ENCODE data around the gene TMPRSS11E.
"Not testable (repeated sequence)": the region's sequence is repeated elsewhere in the genome, so short reads cannot be mapped to it uniquely, and the experiment has no call there.

TMPRSS11E gene

DNA sequence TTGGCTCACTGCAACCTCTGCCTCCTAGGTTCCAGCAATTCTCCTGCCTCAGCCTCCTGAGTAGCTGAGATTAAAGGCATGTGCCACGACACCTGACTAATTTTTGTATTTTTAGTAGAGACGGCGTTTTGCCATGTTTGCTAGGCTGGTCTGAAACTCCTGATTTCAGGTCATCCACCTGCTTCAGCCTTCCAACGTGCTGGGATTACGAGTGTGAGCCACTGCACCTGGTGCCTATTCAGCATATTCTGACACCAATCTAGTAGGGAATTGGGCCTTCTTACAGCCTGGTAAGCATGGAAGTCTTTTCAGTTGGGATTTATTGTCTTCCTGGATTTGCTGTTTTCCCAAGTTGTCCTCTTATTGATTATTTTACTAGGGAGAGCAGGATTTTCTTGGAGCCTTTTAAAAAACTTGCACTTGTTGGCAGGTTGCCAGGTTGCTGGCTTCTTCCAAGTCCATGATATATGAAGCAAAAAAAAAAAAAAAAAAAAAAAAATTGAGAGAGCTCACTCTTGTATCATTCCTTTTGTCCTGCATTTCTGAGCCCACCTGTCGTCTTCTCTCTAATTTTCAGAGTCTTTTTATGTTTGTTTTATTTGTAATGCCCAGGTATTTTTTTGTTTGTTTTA, 43.7 kb downstream of the TMPRSS11E start:
- H3K9me3 Mint-ChIP-seq: no peaks in the 10 kb centered on the region
- peaks cover 7% of the 10 kb centered on the region for H3K4me1 Mint-ChIP-seq (ENCODE audit: low read depth)
- H3K27ac Mint-ChIP-seq: no peak overlapping the region
- H3K4me3 Mint-ChIP-seq: no peak overlapping the region
- no peaks in the 10 kb centered on the region for H3K27me3 Mint-ChIP-seq
- H3K36me3 Mint-ChIP-seq (ENCODE audit: low read depth): no peaks in the 10 kb centered on the region

DNA sequence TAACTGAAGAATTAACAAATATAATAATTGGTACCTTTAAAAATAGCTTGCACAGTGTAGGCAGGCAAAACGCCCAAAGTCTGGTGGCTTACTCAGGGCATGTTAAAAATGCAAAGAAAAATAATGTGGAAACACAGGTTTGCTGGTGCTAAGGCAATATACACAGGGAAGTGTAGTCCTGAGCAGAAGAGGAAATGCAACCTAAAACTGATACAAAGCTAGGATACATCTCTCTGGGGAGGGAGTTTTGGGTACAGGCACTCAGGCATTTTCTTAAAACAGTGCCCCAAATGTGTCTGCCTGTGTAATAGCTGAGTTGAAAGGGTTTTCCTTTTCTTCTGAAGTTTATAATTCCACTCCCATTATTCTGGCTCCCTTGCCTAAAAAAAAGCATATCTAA, 47.4 kb downstream of the TMPRSS11E start:
- H3K9me3 Mint-ChIP-seq: no peaks in the 10 kb centered on the region
- H3K4me3 Mint-ChIP-seq: no peak overlapping the region
- no peak overlapping the region for H3K27ac Mint-ChIP-seq
- H3K36me3 Mint-ChIP-seq (ENCODE audit: low read depth): no peaks in the 10 kb centered on the region
- peaks cover 7% of the 10 kb centered on the region for H3K4me1 Mint-ChIP-seq (ENCODE audit: low read depth)
- no peaks in the 10 kb centered on the region for H3K27me3 Mint-ChIP-seq

DNA sequence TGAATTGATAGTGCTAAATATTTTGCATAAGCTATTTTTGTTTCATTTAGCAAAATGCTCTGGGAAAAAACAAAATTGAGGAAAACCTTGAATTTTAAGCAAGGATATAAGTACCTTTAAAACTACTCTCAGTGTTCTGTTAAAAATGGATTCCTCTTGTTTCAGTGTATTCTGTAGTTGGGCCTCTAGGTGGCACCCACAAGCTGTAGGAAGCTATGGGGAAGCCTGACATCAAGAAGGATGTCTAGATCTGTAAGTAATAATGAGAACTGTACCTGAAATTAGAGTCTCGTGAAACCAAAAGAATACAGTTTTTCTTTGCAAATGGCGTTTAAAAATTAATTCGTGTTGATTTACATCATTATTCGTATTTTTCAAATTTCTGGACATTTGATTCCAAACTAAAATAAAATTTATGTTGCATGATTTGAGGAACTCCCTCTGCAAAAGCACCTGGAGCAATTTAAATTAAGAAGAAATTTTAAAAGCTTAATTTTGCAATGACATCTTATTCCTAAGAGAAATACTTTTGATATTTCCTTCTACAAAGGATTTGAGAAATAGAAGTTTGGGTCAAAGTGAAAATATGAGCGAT, 51.2 kb downstream of the TMPRSS11E start:
- Mint-ChIP-seq H3K4me3 (no peak overlapping the region), H3K9me3 (no peaks in the 10 kb centered on the region), H3K27ac (no peak overlapping the region), H3K36me3 (ENCODE audit: low read depth) (no peaks in the 10 kb centered on the region), H3K4me1 (ENCODE audit: low read depth) (peaks cover 7% of the 10 kb centered on the region), H3K27me3 (no peaks in the 10 kb centered on the region)

DNA sequence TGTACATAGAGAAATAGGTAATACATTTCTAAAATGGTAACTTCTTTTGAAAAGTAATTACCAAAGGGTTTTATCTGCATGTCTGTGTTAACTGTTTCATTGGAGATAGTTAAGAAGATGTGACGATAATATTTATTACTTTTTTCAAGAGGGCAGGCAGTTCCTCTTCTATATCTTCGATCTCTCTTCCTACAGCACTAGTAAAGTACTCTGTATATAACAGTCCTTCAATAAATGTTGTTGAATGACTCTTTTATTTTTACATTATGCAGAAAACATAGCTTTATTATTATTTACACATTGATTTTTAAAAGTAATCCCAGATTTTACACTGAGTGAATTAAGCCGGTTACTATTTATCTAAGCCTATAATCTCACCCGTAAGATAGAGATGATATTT, 51.8 kb downstream of the TMPRSS11E start:
- Mint-ChIP-seq H3K27me3 (no peaks in the 10 kb centered on the region), H3K9me3 (no peaks in the 10 kb centered on the region), H3K36me3 (ENCODE audit: low read depth) (no peaks in the 10 kb centered on the region), H3K27ac (no peak overlapping the region), H3K4me1 (ENCODE audit: low read depth) (peaks cover 7% of the 10 kb centered on the region), H3K4me3 (no peak overlapping the region)

DNA sequence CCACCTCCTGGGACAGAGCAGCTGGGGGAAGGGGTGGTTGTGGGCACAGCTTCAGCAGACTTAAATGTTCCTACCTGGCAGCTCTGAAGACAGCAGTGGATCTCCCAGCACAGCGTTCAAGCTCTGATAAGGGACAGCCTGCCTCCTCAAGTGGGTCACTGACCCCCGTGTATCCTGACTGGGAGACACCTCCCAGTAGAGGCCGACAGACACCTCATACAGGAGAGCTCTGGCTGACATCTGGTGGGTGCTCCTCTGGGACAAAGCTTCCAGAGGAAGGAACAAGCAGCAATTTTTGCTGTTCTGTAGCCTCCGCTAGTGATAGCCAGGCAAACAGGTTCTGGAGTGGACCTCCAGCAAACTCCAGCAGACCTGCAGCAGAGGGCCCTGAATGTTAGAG, 56.2 kb downstream of the TMPRSS11E start:
- not testable (repeated sequence) for H3K4me1 Mint-ChIP-seq (ENCODE audit: low read depth); H3K36me3 Mint-ChIP-seq (ENCODE audit: low read depth); H3K9me3 Mint-ChIP-seq; H3K27ac Mint-ChIP-seq; H3K4me3 Mint-ChIP-seq; H3K27me3 Mint-ChIP-seq

DNA sequence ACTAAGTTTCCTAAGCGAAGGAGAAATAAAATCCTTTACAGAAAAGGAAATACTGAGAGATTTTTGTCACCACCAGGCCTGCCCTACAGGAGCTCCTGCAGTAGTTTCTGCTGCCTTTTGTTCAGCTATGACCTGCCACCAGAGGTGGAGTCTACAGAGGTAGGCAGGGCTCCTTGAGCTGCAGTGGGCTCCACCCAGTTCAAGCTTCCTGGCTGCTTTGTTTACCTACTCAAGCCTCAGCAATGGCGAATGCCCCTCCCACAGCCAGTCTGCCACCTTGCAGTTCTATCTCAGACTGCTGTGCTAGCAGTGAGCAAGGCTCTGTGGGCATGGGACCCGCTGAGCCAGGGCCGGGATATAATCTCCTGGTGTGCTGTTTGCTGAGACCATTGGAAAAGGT, 57.6 kb downstream of the TMPRSS11E start:
- H3K9me3 Mint-ChIP-seq; H3K4me1 Mint-ChIP-seq (ENCODE audit: low read depth); H3K36me3 Mint-ChIP-seq (ENCODE audit: low read depth); H3K27ac Mint-ChIP-seq; H3K4me3 Mint-ChIP-seq; H3K27me3 Mint-ChIP-seq: not testable (repeated sequence)

DNA sequence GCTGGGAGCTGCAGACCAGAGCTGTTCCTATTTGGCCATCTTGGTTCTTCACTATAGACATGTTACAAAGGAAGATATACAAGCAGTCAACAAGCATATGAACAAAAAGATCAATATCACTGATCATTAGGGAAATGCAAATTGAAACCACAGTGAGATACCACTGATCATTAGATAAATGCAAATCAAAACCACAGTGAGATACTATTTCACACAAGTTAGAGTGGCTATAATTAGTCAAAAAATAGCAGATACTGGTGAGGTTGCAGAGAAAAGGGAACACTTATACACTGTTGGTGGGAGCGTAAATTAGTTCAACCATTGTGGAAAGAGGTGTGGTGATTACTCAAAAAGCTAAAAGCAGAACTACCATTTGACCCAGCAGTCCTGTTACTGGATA, 58.2 kb downstream of the TMPRSS11E start:
- H3K27ac Mint-ChIP-seq; H3K4me1 Mint-ChIP-seq (ENCODE audit: low read depth): not testable (repeated sequence)

DNA sequence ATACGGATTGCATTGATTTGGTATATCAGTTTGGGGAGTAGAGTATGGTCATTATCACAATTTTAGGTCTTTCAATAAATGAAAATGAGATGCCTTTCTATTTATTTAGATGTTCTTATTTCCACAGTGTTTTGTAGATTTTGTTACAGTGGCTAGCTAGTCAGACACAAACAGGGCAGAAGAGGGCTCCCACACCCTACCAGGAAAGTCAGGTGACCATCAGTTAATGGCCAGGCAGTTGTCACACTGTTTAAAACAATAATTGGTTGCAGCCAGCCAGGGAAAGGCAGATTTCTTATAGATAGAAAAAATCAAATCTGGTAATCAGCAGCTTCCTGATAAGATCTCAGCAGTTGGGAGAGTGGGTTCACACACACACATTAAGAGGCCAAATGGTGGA, 71.6 kb downstream of the TMPRSS11E start:
- H3K36me3 Mint-ChIP-seq (ENCODE audit: low read depth): no peaks in the 10 kb centered on the region
- no peak overlapping the region for H3K4me3 Mint-ChIP-seq
- no peak overlapping the region for H3K27ac Mint-ChIP-seq

More for the DNA sequence above, 58.2 kb downstream of the TMPRSS11E start:
- H3K4me3 Mint-ChIP-seq; H3K9me3 Mint-ChIP-seq; H3K36me3 Mint-ChIP-seq (ENCODE audit: low read depth); H3K27me3 Mint-ChIP-seq: not testable (repeated sequence)

DNA sequence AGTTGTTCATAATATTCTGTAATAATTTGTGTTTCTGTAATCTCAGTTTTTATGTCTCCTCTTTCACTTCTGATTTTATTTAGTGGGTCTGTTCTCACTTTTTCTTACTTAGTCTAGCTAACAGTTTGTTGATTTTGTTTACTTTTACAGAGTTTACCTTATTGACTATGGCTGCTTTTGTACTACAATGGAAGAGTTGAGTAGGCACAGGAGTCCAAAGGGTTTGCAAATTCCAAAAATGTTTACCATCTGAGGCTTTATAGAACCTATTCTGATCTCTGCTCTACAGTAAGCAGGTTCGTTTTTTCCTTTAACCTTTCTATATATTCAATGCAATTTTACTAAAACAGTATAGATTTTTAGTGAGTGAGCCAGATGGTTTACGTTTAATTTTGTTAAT, 73.7 kb downstream of the TMPRSS11E start:
- Mint-ChIP-seq H3K4me1 (ENCODE audit: low read depth) (no peaks in the 10 kb centered on the region), H3K4me3 (no peak overlapping the region), H3K9me3 (no peaks in the 10 kb centered on the region), H3K27ac (no peak overlapping the region), H3K36me3 (ENCODE audit: low read depth) (no peaks in the 10 kb centered on the region), H3K27me3 (no peaks in the 10 kb centered on the region)

More for the DNA sequence above, 71.6 kb downstream of the TMPRSS11E start:
- H3K27me3 Mint-ChIP-seq: no peaks in the 10 kb centered on the region
- no peaks in the 10 kb centered on the region for H3K4me1 Mint-ChIP-seq (ENCODE audit: low read depth)
- H3K9me3 Mint-ChIP-seq: no peaks in the 10 kb centered on the region

DNA sequence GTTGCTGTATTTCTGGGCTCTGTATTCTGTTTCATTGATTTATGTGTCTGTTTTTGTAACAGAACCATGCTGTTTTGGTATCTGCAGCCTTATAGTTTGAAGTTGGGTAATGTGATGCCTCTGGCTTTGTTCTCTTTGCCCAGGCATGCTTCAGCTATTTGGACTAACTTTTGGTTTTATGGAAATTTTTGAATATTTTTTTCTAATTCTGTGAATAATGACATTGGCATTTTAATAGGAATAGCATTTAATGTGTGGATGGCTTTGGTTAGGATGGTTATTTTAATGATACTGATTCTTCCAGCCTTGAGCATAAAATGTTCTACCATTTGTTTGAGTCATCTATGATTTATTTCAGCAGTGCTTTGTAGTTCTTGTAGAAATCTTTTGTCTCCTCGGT, 75.0 kb downstream of the TMPRSS11E start:
- not testable (repeated sequence) for H3K27me3 Mint-ChIP-seq; H3K4me3 Mint-ChIP-seq; H3K9me3 Mint-ChIP-seq; H3K27ac Mint-ChIP-seq; H3K4me1 Mint-ChIP-seq (ENCODE audit: low read depth); H3K36me3 Mint-ChIP-seq (ENCODE audit: low read depth)

DNA sequence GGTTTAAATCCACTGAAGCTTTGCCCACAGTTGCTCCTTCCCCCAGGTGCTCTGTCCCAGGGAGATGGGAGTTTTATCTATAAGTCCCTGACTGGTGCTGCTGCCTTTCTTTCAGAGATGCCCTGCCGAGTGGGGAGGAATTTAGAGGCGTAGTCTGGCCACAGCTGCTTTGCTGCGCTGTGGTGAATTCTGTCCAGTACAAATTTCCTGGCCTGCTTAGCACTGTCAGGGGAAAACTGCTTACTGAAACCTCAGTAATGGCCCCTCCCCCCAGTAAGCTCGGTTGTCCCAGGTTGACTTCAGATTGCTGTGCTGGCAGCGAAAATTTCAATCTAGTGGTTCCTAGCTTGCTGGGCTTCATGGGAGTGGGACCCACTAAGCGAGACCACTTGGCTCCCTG, 88.7 kb downstream of the TMPRSS11E start:
- no peak overlapping the region for H3K27ac Mint-ChIP-seq
- H3K4me1 Mint-ChIP-seq (ENCODE audit: low read depth): no peaks in the 10 kb centered on the region
- no peaks in the 10 kb centered on the region for H3K9me3 Mint-ChIP-seq
- no peaks in the 10 kb centered on the region for H3K36me3 Mint-ChIP-seq (ENCODE audit: low read depth)
- no peak overlapping the region for H3K4me3 Mint-ChIP-seq
- H3K27me3 Mint-ChIP-seq: no peaks in the 10 kb centered on the region

DNA sequence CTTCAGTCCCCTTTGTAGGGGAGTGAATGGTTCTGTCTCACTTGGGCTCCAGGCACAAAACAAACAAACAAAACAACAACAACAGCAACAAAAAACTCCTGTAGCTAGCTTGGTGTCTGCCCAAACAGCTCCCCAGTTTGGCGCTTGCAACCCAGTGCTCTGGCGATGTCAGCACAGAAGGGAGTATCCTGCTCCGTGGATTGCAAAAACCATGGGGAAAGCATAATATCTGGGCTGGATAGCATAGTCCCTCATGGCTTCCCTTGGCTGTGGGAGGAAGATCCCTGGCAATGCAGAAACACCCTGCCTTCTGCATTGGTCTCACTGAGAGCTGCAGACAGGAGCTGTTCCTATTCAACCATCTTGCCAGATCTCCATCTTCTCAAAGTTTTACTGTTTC, 89.1 kb downstream of the TMPRSS11E start:
- Mint-ChIP-seq H3K27me3 (no peaks in the 10 kb centered on the region), H3K9me3 (no peaks in the 10 kb centered on the region), H3K4me1 (ENCODE audit: low read depth) (no peaks in the 10 kb centered on the region), H3K36me3 (ENCODE audit: low read depth) (no peaks in the 10 kb centered on the region), H3K27ac (no peak overlapping the region), H3K4me3 (no peak overlapping the region)

DNA sequence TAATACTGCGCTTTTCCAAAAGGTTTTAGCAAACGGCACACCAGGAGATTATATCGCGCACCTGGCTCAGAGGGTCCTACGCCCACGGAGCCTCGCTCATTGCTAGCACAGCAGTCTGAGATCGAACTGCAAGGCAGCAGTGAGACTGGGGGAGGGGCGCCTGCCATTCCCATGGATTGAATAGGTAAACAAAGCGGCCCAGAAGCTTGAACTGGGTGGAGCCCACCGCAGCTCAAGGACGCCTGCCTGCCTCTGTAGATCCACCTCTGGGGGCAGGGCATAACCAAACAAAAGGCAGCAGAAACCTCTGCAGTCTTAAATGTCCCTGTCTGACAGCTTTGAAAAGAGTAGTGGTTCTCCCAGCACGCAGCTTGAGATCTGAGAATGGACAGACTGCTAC, 95.5 kb downstream of the TMPRSS11E start:
- not testable (repeated sequence) for H3K9me3 Mint-ChIP-seq; H3K4me1 Mint-ChIP-seq (ENCODE audit: low read depth); H3K36me3 Mint-ChIP-seq (ENCODE audit: low read depth); H3K4me3 Mint-ChIP-seq; H3K27me3 Mint-ChIP-seq; H3K27ac Mint-ChIP-seq

Measured in stimulated activated naive CD8-positive, alpha-beta T cell treated with anti-CD3 and anti-CD28 coated beads, Interleukin-15, Interleukin-2, amounts not matched to agents 100 ng/mL and 50 ng/mL, for 24 hours (primary cell).